A549 (cell line): Measurements from ENCODE around the gene NXNL1. TPM values are rescaled to one million over a fixed set of nuclear protein-coding genes. Genes with fewer than 3 reads are reported as not detected.

Experiments
- ATAC-seq, 2 experiments: fragments of 200-7000 bp in 1 of 2; fragments of >200 bp in 1 of 2; cut with Nextera tagmentation in 1 of 2; cut with Tn5 transposase in 1 of 2; 3 replicates each; pipeline versions ENCODE4 v1.8.0 to v1.9.1; 2018 to 2020; ENCODE audit warnings: mild to moderate bottlenecking in 1 of 2, moderate library complexity in 1 of 2
- CTCF ChIA-PET: fragments of 300-600 bp; sonication (Branson Sonifier 250); formaldehyde crosslinking; extraction: SDS; loops from one replicate; lab custom pipeline; 2021; ENCODE audit warnings: antibody characterized with exemption, inconsistent platforms; lab: Yijun Ruan, JAX
- POLR2A ChIA-PET: fragments of 350-600 bp; formaldehyde crosslinking; extraction: SDS; loops from one replicate; lab custom pipeline; 2021; ENCODE audit warnings: antibody characterized with exemption, inconsistent platforms; lab: Yijun Ruan, JAX
- DNase-seq, 2 experiments: peaks; one replicate each; pipeline versions ENCODE4 v3.0.0 to v3.0.0-alpha.2; 2011 to 2016; ENCODE audit warnings: low read depth in 1 of 2, low spot score in 1 of 2
- FAIRE-seq: peaks from 2 replicates; lab custom pipeline; 2011; peaks lifted over from hg19 to GRCh38; lab: Jason Lieb, UNC
- H3K27ac ChIP-seq, 2 experiments: fragments of >200 bp; sonication (Bioruptor Twin); formaldehyde crosslinking; 3 replicates each; pipeline ENCODE4 v1.5.1; 2016 to 2017
- H3K4me1 ChIP-seq: fragments of >200 bp; sonication (Bioruptor Twin); formaldehyde crosslinking; 3 replicates; pipeline ENCODE4 v1.6.1; 2016
- H3K4me2 ChIP-seq: fragments of >200 bp; sonication (Bioruptor Twin); formaldehyde crosslinking; 3 replicates; pipeline ENCODE4 v1.6.1; 2016
- H3K4me3 ChIP-seq: fragments of >200 bp; sonication (Bioruptor Twin); formaldehyde crosslinking; 3 replicates; pipeline ENCODE4 v1.5.1; 2016
- H3K9me3 ChIP-seq: fragments of >200 bp; sonication (Bioruptor Twin); formaldehyde crosslinking; 3 replicates; pipeline ENCODE4 v1.6.1; 2016
- BHLHE40 ChIP-seq: IDR thresholded peaks from 2 replicates; pipeline ENCODE4 v1.6.1; 2012; ENCODE audit warnings: low read depth, low read length, inconsistent platforms
- CBX8 ChIP-seq: fragments of 200-600 bp; sonication (generic); IDR thresholded peaks from 2 replicates; pipeline ENCODE4 v1.6.1; 2016
- CEBPB ChIP-seq, 2 experiments: fragments of >200 bp in 1 of 2; sonication (Bioruptor Twin) in 1 of 2; formaldehyde crosslinking in 1 of 2; IDR thresholded peaks; 2 replicates each; pipeline ENCODE4 v1.6.1; 2012 to 2016
- CHD4 ChIP-seq: fragments of 200-600 bp; sonication (generic); IDR thresholded peaks from 2 replicates; pipeline ENCODE4 v1.6.1; 2016; ENCODE audit warnings: antibody characterized with exemption, mild to moderate bottlenecking, borderline replicate concordance
- EHMT2 ChIP-seq: fragments of 200-600 bp; sonication (generic); IDR thresholded peaks from 2 replicates; pipeline ENCODE4 v1.6.1; 2016; ENCODE audit warnings: antibody characterized with exemption, low read depth, mild to moderate bottlenecking, moderate library complexity
- FOXS1 ChIP-seq: fragments of 250-450 bp; sonication (Bioruptor Pico); IDR thresholded peaks from 2 replicates; pipeline ENCODE4 v1.5.0; 2020; ENCODE audit warnings: mild to moderate bottlenecking, moderate library complexity
- GATA3 ChIP-seq: IDR thresholded peaks from 2 replicates; pipeline ENCODE4 v1.6.1; 2012; ENCODE audit warnings: borderline replicate concordance
- HDAC2 ChIP-seq: fragments of 200-600 bp; sonication (generic); IDR thresholded peaks from 2 replicates; pipeline ENCODE4 v1.6.1; 2016
- HEYL ChIP-seq: fragments of 250-450 bp; sonication (Bioruptor Pico); IDR thresholded peaks from 2 replicates; pipeline ENCODE4 v1.8.0; 2021; ENCODE audit warnings: mild to moderate bottlenecking, moderate library complexity
- HOXA7 ChIP-seq: fragments of 250-450 bp; sonication (Bioruptor Pico); IDR thresholded peaks from 2 replicates; pipeline ENCODE4 v1.5.0; 2020; ENCODE audit warnings: mild to moderate bottlenecking, moderate library complexity
- JUN ChIP-seq, 2 experiments: fragments of >200 bp; sonication (Bioruptor Twin); formaldehyde crosslinking; IDR thresholded peaks; 2 replicates in 1 of 2; 3 replicates in 1 of 2; pipeline ENCODE4 v1.6.1; 2016 to 2017
- JUNB ChIP-seq: fragments of >200 bp; sonication (Bioruptor Twin); formaldehyde crosslinking; IDR thresholded peaks from 2 replicates; pipeline ENCODE4 v1.6.1; 2016
- MAFK ChIP-seq: fragments of 450-650 bp; IDR thresholded peaks from 2 replicates; pipeline ENCODE4 v1.6.1; 2014; ENCODE audit not compliant: partially characterized antibody
- MAZ ChIP-seq: fragments of 150-350 bp; IDR thresholded peaks from 2 replicates; pipeline ENCODE4 v1.6.1; 2014; ENCODE audit warnings: antibody characterized with exemption, low read depth, low read length, borderline replicate concordance
- NFE2L2 ChIP-seq: fragments of 150-350 bp; conservative IDR thresholded peaks from 2 replicates; pipeline ENCODE4 v1.6.1; 2014; ENCODE audit warnings: low read length
- RAD21 ChIP-seq, 2 experiments: fragments of >200 bp in 1 of 2; sonication (Bioruptor Twin) in 1 of 2; formaldehyde crosslinking in 1 of 2; IDR thresholded peaks in 1 of 2; conservative IDR thresholded peaks in 1 of 2; 2 replicates in 1 of 2; 3 replicates in 1 of 2; pipeline ENCODE4 v1.6.1; 2012 to 2018; ENCODE audit warnings: inconsistent platforms in 1 of 2
- RNF2 ChIP-seq: fragments of 200-600 bp; sonication (generic); IDR thresholded peaks from 2 replicates; pipeline ENCODE4 v1.6.1; 2016; ENCODE audit warnings: low read depth, mild to moderate bottlenecking, antibody characterized with exemption, moderate library complexity, borderline replicate concordance
- TP53 ChIP-seq: fragments of 250-450 bp; sonication (Bioruptor Pico); IDR thresholded peaks from 2 replicates; pipeline ENCODE4 v1.5.0; 2021; ENCODE audit warnings: mild to moderate bottlenecking, moderate library complexity
- ZFP36 ChIP-seq: fragments of 450-650 bp; IDR thresholded peaks from 2 replicates; pipeline ENCODE4 v1.6.1; 2014; ENCODE audit warnings: borderline replicate concordance; ENCODE audit not compliant: partially characterized antibody
- ZNF302 ChIP-seq: fragments of 250-450 bp; sonication (Bioruptor Pico); IDR thresholded peaks from 2 replicates; pipeline ENCODE4 v1.9.0; 2021; ENCODE audit warnings: inconsistent platforms, mild to moderate bottlenecking, moderate library complexity
- WGBS: methylation state at CpG from one replicate; pipeline ENCODE4 v1.1.6; 2017; ENCODE audit errors: missing lambda C conversion rate; 5-methylcytosine and 5-hydroxymethylcytosine counted together
- polyA plus RNA-seq, 4 experiments: library from polyadenylated mRNA; depleted of rRNA in 3 of 4; stranded (reverse); fragments of >200 nt; fragmentation: RNase III in 1 of 4; extraction: RNeasy Plus Mini Kit Qiagen cat#74134 plus additional on column Dnase treatment in 1 of 4; gene quantifications; 2 replicates in 3 of 4; 3 replicates in 1 of 4; pipeline ENCODE4 v1.2.3, GENCODE V29; 2011 to 2017
- TF ChIP-seq, protein P1 (sequence below): IDR thresholded peaks from 2 replicates; pipeline ENCODE4 v1.6.1; 2012
- TF ChIP-seq, protein P2 (sequence below): fragments of >200 bp; sonication (Bioruptor Twin); formaldehyde crosslinking; IDR thresholded peaks from 3 replicates; pipeline ENCODE4 v1.5.1; 2016
- TF ChIP-seq, protein P3 (sequence below): fragments of 200-600 bp; sonication (generic); IDR thresholded peaks from 2 replicates; pipeline ENCODE4 v1.6.1; 2016; ENCODE audit warnings: antibody characterized with exemption, mild to moderate bottlenecking, moderate library complexity
- TF ChIP-seq, protein P4 (sequence below): fragments of 250-450 bp; sonication (Bioruptor Pico); IDR thresholded peaks from 2 replicates; pipeline ENCODE4 v1.5.0; 2021; ENCODE audit warnings: mild to moderate bottlenecking, moderate library complexity, borderline replicate concordance
- TF ChIP-seq, protein P5 (sequence below): fragments of 150-350 bp; IDR thresholded peaks from 2 replicates; pipeline ENCODE4 v1.6.1; 2014; ENCODE audit warnings: low read depth, mild to moderate bottlenecking, low read length

The NXNL1 gene
- polyA plus RNA-seq, 2 of the 4 experiments (the other 2 are of a cell fraction): not detected

DNA sequence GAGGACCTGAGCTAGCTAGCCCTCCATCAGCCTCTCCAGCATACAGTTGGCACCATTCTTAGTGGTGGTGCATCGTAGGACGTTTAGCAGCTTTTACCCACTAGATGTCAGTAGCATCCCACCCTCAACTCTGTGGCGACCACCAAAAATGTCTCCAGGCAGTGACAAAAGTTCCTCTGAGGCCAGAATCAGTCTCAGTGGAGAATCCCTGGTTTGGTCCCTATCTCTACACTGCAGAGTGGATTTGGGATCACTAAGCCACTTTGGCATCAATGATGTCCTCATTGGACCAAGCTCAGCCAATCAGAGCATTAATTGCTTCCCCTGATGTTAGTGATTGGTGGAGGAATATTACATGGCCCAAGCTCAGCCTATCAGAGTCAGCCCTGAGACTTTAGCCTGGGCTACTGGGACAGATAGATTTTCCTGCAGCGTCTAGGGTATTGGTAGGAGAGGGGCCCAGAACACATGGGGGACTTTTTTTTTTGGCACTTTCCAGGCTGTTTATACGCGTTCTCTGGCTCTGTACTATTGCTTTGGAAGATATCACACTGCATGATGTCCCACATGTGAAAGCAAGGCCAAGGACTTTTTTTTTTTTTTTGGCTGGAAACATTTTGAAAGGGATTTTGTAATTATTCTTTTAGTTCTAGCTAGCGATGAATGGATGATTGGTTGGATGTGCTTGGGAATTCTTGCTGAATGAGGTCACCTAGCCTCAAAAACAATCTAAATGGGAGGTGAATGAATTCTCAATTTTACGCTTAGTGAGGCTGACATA, 19.3 kb downstream of the NXNL1 start:
- Histone ChIP-seq H3K4me3 (no peak overlapping the region), H3K4me2 (no peak overlapping the region), H3K9me3 (no peaks in the 10 kb centered on the region), H3K4me1 (no peaks in the 10 kb centered on the region), H3K27ac (no peak overlapping the region)
- peak; percentile 39 to 79; a peak in 3 of 6 replicates for ATAC-seq
- 64% methylated on average over 8 of the region's 8 CpGs for WGBS
- ChIA-PET POLR2A (interaction anchor here (0.7 kb wide), 1 partner anchor 85 kb away, joined by 6 read pairs; no protein-coding TSS in a partner anchor), CTCF (interaction anchor here (0.6 to 1.6 kb wide), 10 partner anchors 10 to 414 kb away, joined by 3 to 6 read pairs (median 3); no protein-coding TSS in a partner anchor)
- DNase-seq: peak in 1 of 2 experiments; percentile 38
- no peak for FAIRE-seq
- TF ChIP-seq MAFK (no peak), HOXA7 (CRISPR knock-in tag) (no peak), ZNF302 (CRISPR knock-in tag) (no peak), RAD21 (conservative IDR thresholded peaks at IDR 0.05 in 1 of 2, IDR thresholded peaks at IDR 0.05 in 1 of 2) (peak; percentile 40 to 57; a peak in 4 of 5 replicates)
- TF ChIP-seq, protein P1, sequence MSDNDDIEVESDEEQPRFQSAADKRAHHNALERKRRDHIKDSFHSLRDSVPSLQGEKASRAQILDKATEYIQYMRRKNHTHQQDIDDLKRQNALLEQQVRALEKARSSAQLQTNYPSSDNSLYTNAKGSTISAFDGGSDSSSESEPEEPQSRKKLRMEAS: no peak
- TF ChIP-seq, protein P2, sequence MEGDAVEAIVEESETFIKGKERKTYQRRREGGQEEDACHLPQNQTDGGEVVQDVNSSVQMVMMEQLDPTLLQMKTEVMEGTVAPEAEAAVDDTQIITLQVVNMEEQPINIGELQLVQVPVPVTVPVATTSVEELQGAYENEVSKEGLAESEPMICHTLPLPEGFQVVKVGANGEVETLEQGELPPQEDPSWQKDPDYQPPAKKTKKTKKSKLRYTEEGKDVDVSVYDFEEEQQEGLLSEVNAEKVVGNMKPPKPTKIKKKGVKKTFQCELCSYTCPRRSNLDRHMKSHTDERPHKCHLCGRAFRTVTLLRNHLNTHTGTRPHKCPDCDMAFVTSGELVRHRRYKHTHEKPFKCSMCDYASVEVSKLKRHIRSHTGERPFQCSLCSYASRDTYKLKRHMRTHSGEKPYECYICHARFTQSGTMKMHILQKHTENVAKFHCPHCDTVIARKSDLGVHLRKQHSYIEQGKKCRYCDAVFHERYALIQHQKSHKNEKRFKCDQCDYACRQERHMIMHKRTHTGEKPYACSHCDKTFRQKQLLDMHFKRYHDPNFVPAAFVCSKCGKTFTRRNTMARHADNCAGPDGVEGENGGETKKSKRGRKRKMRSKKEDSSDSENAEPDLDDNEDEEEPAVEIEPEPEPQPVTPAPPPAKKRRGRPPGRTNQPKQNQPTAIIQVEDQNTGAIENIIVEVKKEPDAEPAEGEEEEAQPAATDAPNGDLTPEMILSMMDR: peak; percentile 35
- TF ChIP-seq, all 56 proteins: peak for 2

DNA sequence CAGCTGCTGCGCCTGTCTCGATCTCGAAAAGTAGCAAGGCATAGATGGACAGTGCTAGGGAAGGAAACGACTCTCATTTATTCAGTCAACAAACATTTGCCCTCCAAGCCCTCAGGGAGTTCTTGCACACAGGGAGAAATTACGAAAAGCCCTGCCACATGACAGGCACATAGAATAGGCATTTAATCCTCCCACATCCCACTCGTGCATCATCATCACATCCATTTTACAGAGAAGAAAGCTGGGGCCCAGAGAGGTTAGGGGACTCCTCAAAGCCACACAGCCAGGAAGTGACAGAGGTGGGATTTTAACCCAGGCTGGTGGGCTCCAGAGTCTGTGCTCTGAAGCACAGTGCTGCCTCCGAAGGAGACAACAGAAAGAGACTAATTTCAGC, 23.9 kb downstream of the NXNL1 start:
- CTCF ChIA-PET: interaction anchor here (1.2 to 1.5 kb wide), 2 partner anchors 12 to 42 kb away, joined by 4 to 6 read pairs; partner anchors contain the start of gene TMEM221
- TF ChIP-seq GATA3 (no peak), MAFK (no peak), EHMT2 (no peak), HDAC2 (no peak), HEYL (CRISPR knock-in tag) (no peak), FOXS1 (CRISPR knock-in tag) (no peak), ZFP36 (no peak), TP53 (no peak), MAZ (no peak), NFE2L2 (no peak), CBX8 (no peak), CHD4 (no peak), CEBPB (IDR thresholded peaks at IDR 0.05) (no peak), BHLHE40 (no peak), JUNB (no peak), RNF2 (no peak), JUN (IDR thresholded peaks at IDR 0.05) (no peak)
- TF ChIP-seq, protein P3, sequence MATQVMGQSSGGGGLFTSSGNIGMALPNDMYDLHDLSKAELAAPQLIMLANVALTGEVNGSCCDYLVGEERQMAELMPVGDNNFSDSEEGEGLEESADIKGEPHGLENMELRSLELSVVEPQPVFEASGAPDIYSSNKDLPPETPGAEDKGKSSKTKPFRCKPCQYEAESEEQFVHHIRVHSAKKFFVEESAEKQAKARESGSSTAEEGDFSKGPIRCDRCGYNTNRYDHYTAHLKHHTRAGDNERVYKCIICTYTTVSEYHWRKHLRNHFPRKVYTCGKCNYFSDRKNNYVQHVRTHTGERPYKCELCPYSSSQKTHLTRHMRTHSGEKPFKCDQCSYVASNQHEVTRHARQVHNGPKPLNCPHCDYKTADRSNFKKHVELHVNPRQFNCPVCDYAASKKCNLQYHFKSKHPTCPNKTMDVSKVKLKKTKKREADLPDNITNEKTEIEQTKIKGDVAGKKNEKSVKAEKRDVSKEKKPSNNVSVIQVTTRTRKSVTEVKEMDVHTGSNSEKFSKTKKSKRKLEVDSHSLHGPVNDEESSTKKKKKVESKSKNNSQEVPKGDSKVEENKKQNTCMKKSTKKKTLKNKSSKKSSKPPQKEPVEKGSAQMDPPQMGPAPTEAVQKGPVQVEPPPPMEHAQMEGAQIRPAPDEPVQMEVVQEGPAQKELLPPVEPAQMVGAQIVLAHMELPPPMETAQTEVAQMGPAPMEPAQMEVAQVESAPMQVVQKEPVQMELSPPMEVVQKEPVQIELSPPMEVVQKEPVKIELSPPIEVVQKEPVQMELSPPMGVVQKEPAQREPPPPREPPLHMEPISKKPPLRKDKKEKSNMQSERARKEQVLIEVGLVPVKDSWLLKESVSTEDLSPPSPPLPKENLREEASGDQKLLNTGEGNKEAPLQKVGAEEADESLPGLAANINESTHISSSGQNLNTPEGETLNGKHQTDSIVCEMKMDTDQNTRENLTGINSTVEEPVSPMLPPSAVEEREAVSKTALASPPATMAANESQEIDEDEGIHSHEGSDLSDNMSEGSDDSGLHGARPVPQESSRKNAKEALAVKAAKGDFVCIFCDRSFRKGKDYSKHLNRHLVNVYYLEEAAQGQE: no peak
- TF ChIP-seq, protein P4, sequence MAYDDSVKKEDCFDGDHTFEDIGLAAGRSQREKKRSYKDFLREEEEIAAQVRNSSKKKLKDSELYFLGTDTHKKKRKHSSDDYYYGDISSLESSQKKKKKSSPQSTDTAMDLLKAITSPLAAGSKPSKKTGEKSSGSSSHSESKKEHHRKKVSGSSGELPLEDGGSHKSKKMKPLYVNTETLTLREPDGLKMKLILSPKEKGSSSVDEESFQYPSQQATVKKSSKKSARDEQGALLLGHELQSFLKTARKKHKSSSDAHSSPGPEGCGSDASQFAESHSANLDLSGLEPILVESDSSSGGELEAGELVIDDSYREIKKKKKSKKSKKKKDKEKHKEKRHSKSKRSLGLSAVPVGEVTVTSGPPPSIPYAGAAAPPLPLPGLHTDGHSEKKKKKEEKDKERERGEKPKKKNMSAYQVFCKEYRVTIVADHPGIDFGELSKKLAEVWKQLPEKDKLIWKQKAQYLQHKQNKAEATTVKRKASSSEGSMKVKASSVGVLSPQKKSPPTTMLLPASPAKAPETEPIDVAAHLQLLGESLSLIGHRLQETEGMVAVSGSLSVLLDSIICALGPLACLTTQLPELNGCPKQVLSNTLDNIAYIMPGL (CRISPR knock-in tag): no peak
- TF ChIP-seq, protein P5, sequence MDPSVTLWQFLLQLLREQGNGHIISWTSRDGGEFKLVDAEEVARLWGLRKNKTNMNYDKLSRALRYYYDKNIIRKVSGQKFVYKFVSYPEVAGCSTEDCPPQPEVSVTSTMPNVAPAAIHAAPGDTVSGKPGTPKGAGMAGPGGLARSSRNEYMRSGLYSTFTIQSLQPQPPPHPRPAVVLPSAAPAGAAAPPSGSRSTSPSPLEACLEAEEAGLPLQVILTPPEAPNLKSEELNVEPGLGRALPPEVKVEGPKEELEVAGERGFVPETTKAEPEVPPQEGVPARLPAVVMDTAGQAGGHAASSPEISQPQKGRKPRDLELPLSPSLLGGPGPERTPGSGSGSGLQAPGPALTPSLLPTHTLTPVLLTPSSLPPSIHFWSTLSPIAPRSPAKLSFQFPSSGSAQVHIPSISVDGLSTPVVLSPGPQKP: no peak
- Histone ChIP-seq H3K9me3 (no peaks in the 10 kb centered on the region), H3K4me3 (no peak overlapping the region), H3K4me1 (no peaks in the 10 kb centered on the region), H3K27ac (no peak overlapping the region), H3K4me2 (no peak overlapping the region)
- 56% methylated on average over 6 of the region's 7 CpGs for WGBS
- ATAC-seq (no peak), FAIRE-seq (no peak), DNase-seq (no peak)
- POLR2A ChIA-PET: no interaction called here
